A673 (cell line): Measurements from ENCODE around the gene RNF186.

Experiments
- CTCF ChIP-seq: fragments of 300-800, 200-600 bp; sonication (generic); conservative IDR thresholded peaks from 2 replicates; pipeline ENCODE4 v1.5.1; 2017; ENCODE audit warnings: low read depth, mild to moderate bottlenecking, antibody characterized with exemption, low read length, moderate library complexity, mixed read lengths
- EZH2 ChIP-seq: fragments of 200-600 bp; sonication (generic); IDR thresholded peaks from 2 replicates; pipeline ENCODE4 v1.6.1; 2017; ENCODE audit warnings: borderline replicate concordance, low read depth, mild to moderate bottlenecking, mixed read lengths, antibody characterized with exemption, low read length; ENCODE audit not compliant: poor library complexity, severe bottlenecking

- no peak for TF ChIP-seq CTCF
- no peak for TF ChIP-seq EZH2
Observed at GRCh38 chr1:19861842-19862530, 46.9 kb upstream of the RNF186 start.
